ENCODE data around the gene FAAP100.

Gene FAAP100

DNA sequence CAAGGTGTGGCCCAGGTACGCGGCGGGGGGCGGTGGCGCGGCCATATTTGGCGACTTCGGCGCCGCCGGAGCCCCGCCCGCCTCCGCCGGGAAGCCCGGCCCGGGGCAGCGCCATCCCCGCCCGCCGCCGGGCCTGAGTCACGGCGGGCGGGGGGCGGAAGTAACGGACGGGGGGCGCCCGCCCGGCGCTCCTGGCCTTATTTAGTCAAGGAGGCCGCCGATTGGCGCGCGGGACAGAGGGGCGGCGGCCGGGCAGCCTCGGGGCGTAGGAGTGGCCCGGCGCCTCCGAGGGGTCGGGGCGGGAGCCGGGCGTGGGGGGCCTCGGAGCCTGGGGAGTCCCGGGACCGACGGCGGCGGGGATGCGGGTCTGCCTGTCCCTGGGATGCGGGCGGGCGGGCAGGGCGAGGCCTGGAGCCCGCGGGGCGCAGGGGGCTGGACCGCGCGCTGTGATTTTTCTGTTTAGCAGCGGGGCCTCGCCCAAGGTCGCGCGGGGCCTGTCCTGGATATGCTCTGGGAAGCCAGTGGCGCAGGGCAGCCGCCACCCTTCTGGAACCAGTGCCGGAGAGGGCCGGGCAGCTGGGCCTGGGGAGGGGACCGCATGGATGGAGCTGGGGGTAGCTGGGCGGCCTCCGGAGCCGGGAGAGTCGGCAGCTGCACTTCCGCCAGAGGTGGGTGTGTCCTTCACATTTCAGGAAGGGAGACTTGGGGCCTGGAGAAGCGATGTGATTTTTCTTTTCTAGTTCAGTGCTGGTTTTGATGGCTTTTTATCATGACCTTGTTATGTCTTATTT, 37.2 kb downstream of the FAAP100 start:
- ChIA-PET CTCF (interaction anchor here (0.7 to 0.9 kb wide), 2 partner anchors 31 to 116 kb away, joined by 3 read pairs; no protein-coding TSS in a partner anchor), POLR2A (interaction anchor here (0.7 to 7.5 kb wide), 8 partner anchors 9 to 276 kb away, joined by 3 to 66 read pairs (median 4); partner anchors contain the start of genes FAAP100, NDUFAF8 and TEPSIN)
- peak; percentile 63 for DNase-seq (ENCODE audit: extremely low spot score)
- peak; percentile 42; the same call in 1 of the 2 replicates for TF ChIP-seq FOXM1 (IDR thresholded peaks at IDR 0.05; ENCODE audit: borderline replicate concordance)
- TF ChIP-seq ARNT (IDR thresholded peaks at IDR 0.05) = 0 out of 2 replicates have a peak, but pooled peaks have one; percentile 14
- no peak for TF ChIP-seq SUZ12 (IDR thresholded peaks at IDR 0.05)
- no peak for TF ChIP-seq CTBP1 (IDR thresholded peaks at IDR 0.05; ENCODE audit: borderline replicate concordance)

GRCh38 chr17:81514489-81514738, 37.7 kb downstream of the FAAP100 start:
- no peak for TF ChIP-seq L3MBTL2 (conservative IDR thresholded peaks at IDR 0.05)
- POLR2A ChIA-PET = interaction anchor here (1.0 to 7.5 kb wide), 5 partner anchors 9 to 121 kb away, joined by 3 to 66 read pairs (median 4); partner anchors contain the start of gene FAAP100
- no peak for DNase-seq (ENCODE audit: extremely low spot score)
- CTCF ChIA-PET = no interaction called here

GRCh38 chr17:81513753-81514488, 38.2 kb downstream of the FAAP100 start:
- TF ChIP-seq LEF1 (IDR thresholded peaks at IDR 0.05; ENCODE audit: borderline replicate concordance) = no peak
- no peak for TF ChIP-seq CTBP1 (IDR thresholded peaks at IDR 0.05; ENCODE audit: borderline replicate concordance)
- TF ChIP-seq SP1 (IDR thresholded peaks at IDR 0.05) = no peak
- no peak for TF ChIP-seq FOXM1 (IDR thresholded peaks at IDR 0.05; ENCODE audit: borderline replicate concordance)
- no peak for TF ChIP-seq FOXA1 (IDR thresholded peaks at IDR 0.05)
- no peak for TF ChIP-seq ARNT (IDR thresholded peaks at IDR 0.05)
- no peak for TF ChIP-seq ZNF384 (IDR thresholded peaks at IDR 0.05)
- TF ChIP-seq, protein P1, sequence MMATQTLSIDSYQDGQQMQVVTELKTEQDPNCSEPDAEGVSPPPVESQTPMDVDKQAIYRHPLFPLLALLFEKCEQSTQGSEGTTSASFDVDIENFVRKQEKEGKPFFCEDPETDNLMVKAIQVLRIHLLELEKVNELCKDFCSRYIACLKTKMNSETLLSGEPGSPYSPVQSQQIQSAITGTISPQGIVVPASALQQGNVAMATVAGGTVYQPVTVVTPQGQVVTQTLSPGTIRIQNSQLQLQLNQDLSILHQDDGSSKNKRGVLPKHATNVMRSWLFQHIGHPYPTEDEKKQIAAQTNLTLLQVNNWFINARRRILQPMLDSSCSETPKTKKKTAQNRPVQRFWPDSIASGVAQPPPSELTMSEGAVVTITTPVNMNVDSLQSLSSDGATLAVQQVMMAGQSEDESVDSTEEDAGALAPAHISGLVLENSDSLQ (IDR thresholded peaks at IDR 0.05) = no peak
- TF ChIP-seq NFRKB (IDR thresholded peaks at IDR 0.05) = no peak
- no peak for TF ChIP-seq BHLHE40 (IDR thresholded peaks at IDR 0.05; ENCODE audit: borderline replicate concordance)
- no peak for TF ChIP-seq ELF4 (IDR thresholded peaks at IDR 0.05)
- no peak for DNase-seq (ENCODE audit: extremely low spot score)
- CTCF ChIA-PET = interaction anchor here (1.0 kb wide), 1 partner anchor 222 kb away, joined by 3 read pairs; no protein-coding TSS in a partner anchor

GRCh38 chr17:81513372-81513752, 38.8 kb downstream of the FAAP100 start:
- TF ChIP-seq ARNT (IDR thresholded peaks at IDR 0.05) (no peak), L3MBTL2 (conservative IDR thresholded peaks at IDR 0.05) (no peak), FOXK2 (IDR thresholded peaks at IDR 0.05) (no peak), FOXM1 (IDR thresholded peaks at IDR 0.05; ENCODE audit: borderline replicate concordance) (no peak), HDGF (IDR thresholded peaks at IDR 0.05; ENCODE audit: borderline replicate concordance) (no peak), LEF1 (IDR thresholded peaks at IDR 0.05; ENCODE audit: borderline replicate concordance) (no peak)
- peak; percentile 53 for DNase-seq (ENCODE audit: extremely low spot score)
- ChIA-PET CTCF (interaction anchor here (1.0 kb wide), 1 partner anchor 221 kb away, joined by 3 read pairs; no protein-coding TSS in a partner anchor), POLR2A (interaction anchor here (0.6 to 7.5 kb wide), 11 partner anchors 10 to 242 kb away, joined by 3 to 66 read pairs (median 4); partner anchors contain the start of gene FAAP100)

More at GRCh38 chr17:81513753-81514488, 38.2 kb downstream of the FAAP100 start:
- POLR2A ChIA-PET = interaction anchor here (0.6 to 7.5 kb wide), 8 partner anchors 9 to 199 kb away, joined by 3 to 66 read pairs (median 4); partner anchors contain the start of gene FAAP100

GRCh38 chr17:81512562-81513371, 39.4 kb downstream of the FAAP100 start, which contains the start of gene ACTG1:
Gene ACTG1 (minus strand): TSS chr17:81512799. CDS start chr17:81512354, 445 bp downstream.
- ChIA-PET CTCF (interaction anchor here (1.0 kb wide), 1 partner anchor 221 kb away, joined by 3 read pairs; no protein-coding TSS in a partner anchor), POLR2A (interaction anchor here (0.6 to 7.5 kb wide), 13 partner anchors 10 to 241 kb away, joined by 3 to 66 read pairs (median 4); partner anchors contain the start of genes BAHCC1 and FAAP100)
- no peak for TF ChIP-seq ZNF384 (IDR thresholded peaks at IDR 0.05)
- TF ChIP-seq BHLHE40 (IDR thresholded peaks at IDR 0.05; ENCODE audit: borderline replicate concordance) = no peak
- TF ChIP-seq FOXM1 (IDR thresholded peaks at IDR 0.05; ENCODE audit: borderline replicate concordance) = peak; percentile 36; the same call in 1 of the 2 replicates
- peak; percentile 57; the same call in 1 of the 2 replicates for TF ChIP-seq TARDBP (IDR thresholded peaks at IDR 0.05)
- 0 out of 2 replicates have a peak, but pooled peaks have one; percentile 43 for TF ChIP-seq LEF1 (IDR thresholded peaks at IDR 0.05; ENCODE audit: borderline replicate concordance)
- peak; percentile 96 for DNase-seq (ENCODE audit: extremely low spot score)

- no peak for DNase-seq (ENCODE audit: extremely low spot score)
- ChIA-PET CTCF (no interaction called here), POLR2A (interaction anchor here (1.1 to 7.5 kb wide), 10 partner anchors 10 to 241 kb away, joined by 3 to 66 read pairs (median 6); partner anchors contain the start of genes BAHCC1 and FAAP100)
- TF ChIP-seq SUZ12 (IDR thresholded peaks at IDR 0.05) (no peak), ARNT (IDR thresholded peaks at IDR 0.05) (no peak), SP1 (IDR thresholded peaks at IDR 0.05) (no peak), ELF4 (IDR thresholded peaks at IDR 0.05) (no peak), LEF1 (IDR thresholded peaks at IDR 0.05; ENCODE audit: borderline replicate concordance) (0 out of 2 replicates have a peak, but pooled peaks have one; percentile 26)
Measured at GRCh38 chr17:81511804-81512561, 40.2 kb downstream of the FAAP100 start.

All from HEK293T (cell line).